H9 (cell line): Measurements from ENCODE around the gene KRT13. TPM values are rescaled to one million over a fixed set of nuclear protein-coding genes. Genes with fewer than 3 reads are reported as not detected.

Experiments used
- DNase-seq: peaks from one replicate; pipeline ENCODE4 v3.0.0-alpha.2; 2017
- H2AFZ ChIP-seq: one replicate; pipeline ENCODE4 v1.6.1; 2013; ENCODE audit warnings: mild to moderate bottlenecking, low read length, control low read depth, moderate library complexity
- H2AK5ac ChIP-seq: 2 replicates; pipeline ENCODE4 v1.6.1; 2013; ENCODE audit warnings: low read length, control low read depth, mixed read lengths; ENCODE audit not compliant: insufficient read length
- H2BK120ac ChIP-seq: one replicate; pipeline ENCODE4 v1.6.1; 2013; ENCODE audit warnings: low read depth, mild to moderate bottlenecking, low read length, control low read depth, inconsistent platforms; ENCODE audit not compliant: poor library complexity, severe bottlenecking
- H2BK12ac ChIP-seq: 2 replicates; pipeline ENCODE4 v1.6.1; 2013; ENCODE audit warnings: low read length, control low read depth, mixed read lengths, low read depth; ENCODE audit not compliant: insufficient read length
- H2BK15ac ChIP-seq: 2 replicates; pipeline ENCODE4 v1.6.1; 2013; ENCODE audit warnings: low read depth, low read length, control low read depth
- H2BK20ac ChIP-seq: one replicate; pipeline ENCODE4 v1.6.1; 2013; ENCODE audit warnings: low read depth, mild to moderate bottlenecking, low read length, control low read depth, inconsistent platforms; ENCODE audit not compliant: poor library complexity, severe bottlenecking
- H2BK5ac ChIP-seq: 2 replicates; pipeline ENCODE4 v1.6.1; 2013; ENCODE audit warnings: low read length, control low read depth, mixed read lengths; ENCODE audit not compliant: insufficient read length
- H3K14ac ChIP-seq: 2 replicates; pipeline ENCODE4 v1.6.1; 2013; ENCODE audit warnings: low read length, control low read depth; ENCODE audit not compliant: insufficient read depth
- H3K18ac ChIP-seq: 2 replicates; pipeline ENCODE4 v1.6.1; 2013; ENCODE audit warnings: low read depth, mild to moderate bottlenecking, mixed read lengths, low read length, control low read depth; ENCODE audit not compliant: insufficient read length
- H3K23ac ChIP-seq: 2 replicates; pipeline ENCODE4 v1.6.1; 2013; ENCODE audit warnings: low read length, control low read depth, mixed read lengths, low read depth; ENCODE audit not compliant: insufficient read length
- H3K23me2 ChIP-seq: 2 replicates; pipeline ENCODE4 v1.6.1; 2013; ENCODE audit warnings: low read depth, mild to moderate bottlenecking, mixed read lengths, low read length, control low read depth; ENCODE audit not compliant: insufficient read length, poor library complexity, severe bottlenecking
- H3K27ac ChIP-seq: 2 replicates; pipeline ENCODE4 v1.5.1; 2013; ENCODE audit warnings: low read length, control low read depth, mixed read lengths, low read depth; ENCODE audit not compliant: insufficient read length
- H3K27me3 ChIP-seq: 2 replicates; pipeline ENCODE4 v1.6.1; 2013; ENCODE audit warnings: low read length, control low read depth, inconsistent platforms; ENCODE audit not compliant: insufficient read depth
- H3K4ac ChIP-seq: 2 replicates; pipeline ENCODE4 v1.6.1; 2013; ENCODE audit warnings: low read depth, mild to moderate bottlenecking, control low read depth, inconsistent platforms, low read length, moderate library complexity
- H3K4me1 ChIP-seq: 2 replicates; pipeline ENCODE4 v1.6.1; 2013; ENCODE audit warnings: low read length, control low read depth, inconsistent platforms; ENCODE audit not compliant: insufficient read depth
- H3K4me2 ChIP-seq: 2 replicates; pipeline ENCODE4 v1.6.1; 2013; ENCODE audit warnings: low read length, control low read depth, mixed read lengths; ENCODE audit not compliant: insufficient read length, insufficient read depth
- H3K56ac ChIP-seq: 2 replicates; pipeline ENCODE4 v1.6.1; 2013; ENCODE audit warnings: low read depth, mild to moderate bottlenecking, mixed read lengths, low read length, control low read depth; ENCODE audit not compliant: insufficient read length
- H3K79me1 ChIP-seq: 2 replicates; pipeline ENCODE4 v1.6.1; 2013; ENCODE audit warnings: low read depth, mild to moderate bottlenecking, moderate library complexity, low read length, control low read depth, inconsistent platforms; ENCODE audit not compliant: insufficient read depth, poor library complexity, severe bottlenecking
- H3K79me2 ChIP-seq: 2 replicates; pipeline ENCODE4 v1.6.1; 2013; ENCODE audit warnings: low read length, control low read depth, inconsistent platforms; ENCODE audit not compliant: insufficient read depth
- H3K9ac ChIP-seq: 2 replicates; pipeline ENCODE4 v1.6.1; 2013; ENCODE audit warnings: low read length, control low read depth, mixed read lengths; ENCODE audit not compliant: insufficient read length; ENCODE audit errors: extremely low read depth
- H3K9me3 ChIP-seq: one replicate; pipeline ENCODE4 v1.6.1; 2013; ENCODE audit warnings: low read depth, low read length, inconsistent platforms; ENCODE audit not compliant: control insufficient read depth
- H3T11ph ChIP-seq: one replicate; pipeline ENCODE4 v1.6.1; 2013; ENCODE audit warnings: mild to moderate bottlenecking, low read length, control low read depth, inconsistent platforms
- H4K20me1 ChIP-seq: one replicate; pipeline ENCODE4 v1.6.1; 2013; ENCODE audit not compliant: control insufficient read depth, insufficient read length, insufficient read depth
- H4K5ac ChIP-seq: 2 replicates; pipeline ENCODE4 v1.6.1; 2013; ENCODE audit warnings: low read depth, mild to moderate bottlenecking, mixed read lengths, low read length, control low read depth; ENCODE audit not compliant: insufficient read length
- H4K8ac ChIP-seq: replicated peaks from 2 replicates; pipeline ENCODE4 v1.6.1; 2013; ENCODE audit warnings: low read length, control low read depth, mixed read lengths, low read depth; ENCODE audit not compliant: insufficient read length
- H4K91ac ChIP-seq: 2 replicates; pipeline ENCODE4 v1.6.1; 2013; ENCODE audit warnings: low read depth, mild to moderate bottlenecking, moderate library complexity, mixed read lengths, low read length, control low read depth; ENCODE audit not compliant: insufficient read length
- H3K27ac Mint-ChIP-seq, 3 experiments: 2 replicates in 2 of 3; 3 replicates in 1 of 3; pipeline ENCODE4 v1.8.0; 2020 to 2021; ENCODE audit warnings: mixed read lengths in 3 of 3, mild to moderate bottlenecking in 1 of 3, moderate library complexity in 1 of 3
- H3K27me3 Mint-ChIP-seq: 2 replicates; pipeline ENCODE4 v1.8.0; 2021; ENCODE audit warnings: low read depth, mild to moderate bottlenecking, moderate library complexity, mixed read lengths
- H3K36me3 Mint-ChIP-seq, 3 experiments: 2 replicates in 2 of 3; 3 replicates in 1 of 3; pipeline ENCODE4 v1.8.0; 2020 to 2021; ENCODE audit warnings: low read depth in 3 of 3, mixed read lengths in 3 of 3; ENCODE audit not compliant: insufficient read depth in 1 of 3
- H3K4me1 Mint-ChIP-seq, 2 experiments: 2 replicates each; pipeline ENCODE4 v1.8.0; 2020; ENCODE audit warnings: mixed read lengths in 2 of 2
- H3K4me3 Mint-ChIP-seq, 2 experiments: 2 replicates in 1 of 2; 3 replicates in 1 of 2; pipeline ENCODE4 v1.8.0; 2020 to 2021; ENCODE audit warnings: mild to moderate bottlenecking in 2 of 2, mixed read lengths in 2 of 2, moderate library complexity in 1 of 2
- H3K9me3 Mint-ChIP-seq, 2 experiments: 2 replicates in 1 of 2; 3 replicates in 1 of 2; pipeline ENCODE4 v1.8.0; 2020; ENCODE audit warnings: mild to moderate bottlenecking in 2 of 2, mixed read lengths in 2 of 2, moderate library complexity in 1 of 2
- CTCF ChIP-seq: fragments of 200-600 bp; sonication (generic); conservative IDR thresholded peaks from 3 replicates; pipeline ENCODE4 v1.8.0; 2021; ENCODE audit warnings: antibody characterized with exemption, mild to moderate bottlenecking
- WGBS: extraction: QIAGEN DNeasy Blood & Tissue Kit; methylation state at CpG from one replicate; pipeline ENCODE4 v1.1.7; 2013; ENCODE audit warnings: missing lambda C conversion rate, low lambda C conversion rate, mixed read lengths; ENCODE audit not compliant: insufficient read length; ENCODE audit errors: extremely low coverage; 5-methylcytosine and 5-hydroxymethylcytosine counted together
- total RNA-seq: library from RNA; stranded (reverse); gene quantifications from 2 replicates; pipeline ENCODE4 v1.2.1, GENCODE V29; 2021

The KRT13 gene
- total RNA-seq, 1 experiment from 2014 or later: not detected

- peak overlapping the region in 1 of 3 experiments; percentile 70; a peak in 1 of 7 replicates for H3K27ac Mint-ChIP-seq
- WGBS: no CpG with 5 or more reads among the region's 11 CpGs
Measured at GRCh38 chr17:41524261-41524660, 18.8 kb upstream of the KRT13 start.

More at GRCh38 chr17:41524261-41524660, 18.8 kb upstream of the KRT13 start:
- H3K4me1 Mint-ChIP-seq: peaks cover 40 to 49% of the 10 kb centered on the region in 2 experiments
- Histone ChIP-seq H3K4me1 (no peaks in the 10 kb centered on the region; the same call in 1 of the 2 replicates), H3K79me2 (peaks cover 4% of the 10 kb centered on the region; the same call in 1 of the 2 replicates), H2BK12ac (no peak overlapping the region), H2AK5ac (no peak overlapping the region), H3K79me1 (no peaks in the 10 kb centered on the region), H3K14ac (no peak overlapping the region), H3K56ac (no peak overlapping the region), H3K23ac (no peak overlapping the region), H3K27me3 (no peaks in the 10 kb centered on the region), H4K8ac (no peak overlapping the region), H2BK120ac (no peak overlapping the region), H3K4me2 (no peak overlapping the region), H2BK20ac (no peak overlapping the region), H4K20me1 (no peaks in the 10 kb centered on the region), H3K23me2 (peaks cover 12% of the 10 kb centered on the region), H4K91ac (no peak overlapping the region), H2AFZ (no peak overlapping the region), H2BK5ac (no peak overlapping the region), H2BK15ac (no peak overlapping the region), H3T11ph (no peak overlapping the region), H3K18ac (no peak overlapping the region), H3K9me3 (no peaks in the 10 kb centered on the region), H3K9ac (no peak overlapping the region), H4K5ac (no peak overlapping the region), H3K4ac (no peak overlapping the region), H3K27ac (no peak overlapping the region)
- no peak for TF ChIP-seq CTCF
- no peak for DNase-seq
- no peaks in the 10 kb centered on the region for H3K9me3 Mint-ChIP-seq
- H3K27me3 Mint-ChIP-seq: no peaks in the 10 kb centered on the region; the same call in none of the 2 replicates
- no peak overlapping the region for H3K4me3 Mint-ChIP-seq
- peaks cover 25 to 43% (median 37%) of the 10 kb centered on the region in 3 experiments; a peak in 6 of 7 replicates for H3K36me3 Mint-ChIP-seq
